Occipital lobe (tissue), 2 donors: ENCODE measurements around the gene YWHAE. TPM values are rescaled to one million over a fixed set of nuclear protein-coding genes. Genes with fewer than 3 reads are reported as not detected.
"Not testable (repeated sequence)": the region's sequence is repeated elsewhere in the genome, so short reads cannot be mapped to it uniquely, and the experiment has no call there.

Source experiments
- DNase-seq: peaks from one replicate; lab custom pipeline; 2025; lab: John Stamatoyannopoulos, UW
- total RNA-seq: library from RNA; depleted of rRNA; stranded (reverse); fragments of >200 nt; gene quantifications from one replicate; pipeline ENCODE4 v1.2.3, GENCODE V29; 2014

Gene YWHAE
- total RNA-seq, result 515 TPM

DNA sequence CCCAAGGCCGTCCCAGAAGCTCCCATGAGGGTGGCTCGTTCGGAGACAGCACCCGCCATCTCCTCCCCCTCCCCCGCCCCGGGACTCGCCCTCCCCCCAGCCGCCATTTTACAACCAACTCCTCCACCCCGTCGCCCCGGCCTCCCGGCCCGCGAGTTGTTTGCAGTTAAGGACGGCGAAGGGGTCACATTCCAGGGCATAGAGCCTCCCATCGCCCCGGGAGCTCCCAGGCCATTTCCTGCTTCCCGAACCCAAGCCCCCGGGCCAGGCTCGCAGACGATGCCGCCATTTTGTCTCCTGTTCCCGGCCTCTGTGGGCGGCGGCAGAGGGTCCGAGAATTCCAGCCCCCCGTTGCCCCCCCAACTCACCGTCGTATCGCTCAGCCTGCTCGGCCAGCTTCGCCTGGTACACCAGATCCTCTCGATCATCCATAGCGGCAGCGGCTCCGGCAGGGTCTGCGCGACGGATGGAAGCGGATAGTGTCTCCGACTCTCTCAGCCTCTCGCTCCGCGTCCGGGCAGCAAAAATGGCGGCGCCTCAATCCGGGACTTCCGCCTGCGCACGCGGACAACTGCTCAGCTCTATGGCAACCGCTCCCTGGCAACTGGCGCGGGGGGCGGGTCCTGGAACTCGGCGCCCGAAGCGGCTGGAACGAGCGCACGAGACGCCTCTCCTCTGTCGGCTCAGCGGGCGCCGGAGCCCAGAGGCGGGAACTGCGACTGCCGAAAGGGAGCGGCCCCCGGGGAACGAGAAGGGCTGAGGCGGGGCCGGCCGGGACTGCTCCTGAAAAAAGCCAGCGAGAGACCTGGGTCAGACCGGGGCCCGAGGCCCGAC lies at the start of gene YWHAE:
YWHAE (minus strand) TSS at position 544 of the 834 bp plus-strand sequence; CDS start at position 432, 112 bp downstream.
- peak; percentile 93 for DNase-seq

DNA sequence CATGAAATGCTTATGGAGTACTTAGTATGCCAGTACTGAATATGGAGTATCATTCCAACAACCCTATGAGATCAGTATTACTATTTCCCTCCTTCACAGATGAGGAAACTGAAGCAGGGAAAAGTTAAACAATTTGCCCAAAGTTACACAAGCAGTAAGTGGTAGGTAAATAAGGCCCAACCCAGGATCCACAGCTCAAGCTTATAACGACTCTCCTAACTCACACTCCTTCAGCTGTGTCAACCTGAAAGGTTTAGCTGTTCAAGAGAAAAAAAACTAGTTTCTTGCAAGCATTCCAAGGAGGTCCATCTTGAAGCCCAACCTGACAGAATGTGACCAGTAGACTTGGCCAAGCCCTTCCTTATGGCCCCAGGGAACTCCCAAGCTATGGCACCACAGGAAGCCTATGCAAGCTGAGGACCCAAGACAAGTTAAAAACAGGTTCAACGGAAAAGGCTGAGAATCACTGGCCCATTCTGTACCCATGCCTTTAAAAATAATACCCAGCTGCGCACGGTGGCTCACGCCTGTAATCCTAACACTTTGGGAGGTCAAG lies 49.5 kb upstream of the YWHAE start:
- DNase-seq, result no peak

DNA sequence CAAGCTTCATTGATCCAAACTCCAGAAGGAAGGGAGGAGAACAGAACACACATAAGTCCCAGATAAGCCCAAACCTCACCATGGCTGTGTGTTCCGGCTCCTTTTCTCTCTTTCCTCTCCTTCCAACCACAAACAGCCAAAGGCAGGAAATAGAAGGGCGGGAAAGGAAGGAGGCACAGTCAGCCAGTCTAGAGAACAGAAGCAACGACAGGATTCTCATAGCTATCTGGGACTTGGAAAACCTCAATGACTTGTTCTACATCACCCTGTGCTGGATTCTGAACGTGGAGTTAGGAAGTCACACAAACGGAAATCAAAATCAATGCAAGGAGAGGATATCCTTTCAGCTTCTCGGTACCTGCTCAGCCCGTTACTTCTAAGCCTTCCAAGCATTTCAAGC lies 47.0 kb upstream of the YWHAE start:
- DNase-seq, result no peak

- no peak for DNase-seq
These were observed 46.2 kb upstream of the YWHAE start for GRCh38 chr17:1446201-1446600.

DNA sequence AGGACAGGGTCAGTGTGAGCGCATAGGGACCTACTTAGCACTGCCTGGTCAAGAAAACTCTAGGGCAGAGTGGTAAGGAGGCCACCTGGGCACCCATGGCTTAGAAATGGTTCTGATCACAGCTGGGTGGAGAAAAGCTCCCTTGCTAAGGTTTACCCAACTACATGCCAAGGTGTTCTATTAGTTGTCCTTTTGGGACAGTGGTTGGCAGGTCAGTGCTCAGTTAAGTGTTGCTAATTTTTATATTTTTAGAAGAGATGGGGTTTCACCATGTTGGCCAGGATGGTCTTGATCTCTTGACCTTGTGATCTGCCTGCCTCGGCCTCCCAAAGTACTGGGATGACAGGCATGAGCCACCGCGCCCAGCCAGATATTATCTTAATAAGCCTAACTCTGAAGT lies 45.7 kb upstream of the YWHAE start:
- not testable (repeated sequence) for DNase-seq

GRCh38 chr17:1442721-1443120 lies 42.7 kb upstream of the YWHAE start:
- not testable (repeated sequence) for DNase-seq

DNA sequence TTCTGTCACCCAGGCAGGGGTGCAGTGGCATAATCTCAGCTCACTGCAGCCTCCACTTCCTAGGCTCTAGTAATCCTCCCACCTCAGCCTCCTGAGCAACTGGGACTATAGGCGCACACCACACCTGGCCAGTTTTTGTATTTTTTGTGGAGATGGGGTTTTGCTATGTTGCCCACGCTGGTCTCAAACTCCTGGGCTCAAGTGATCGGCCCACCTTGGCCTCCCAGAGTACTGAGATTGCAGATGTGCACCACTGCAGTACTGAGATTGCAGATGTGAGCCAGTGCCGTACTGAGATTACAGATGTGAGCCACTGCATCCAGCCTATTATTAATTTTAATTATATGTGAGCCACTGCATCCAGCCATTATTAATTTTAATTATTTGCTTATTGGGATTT lies 42.2 kb upstream of the YWHAE start:
- no peak for DNase-seq

DNA sequence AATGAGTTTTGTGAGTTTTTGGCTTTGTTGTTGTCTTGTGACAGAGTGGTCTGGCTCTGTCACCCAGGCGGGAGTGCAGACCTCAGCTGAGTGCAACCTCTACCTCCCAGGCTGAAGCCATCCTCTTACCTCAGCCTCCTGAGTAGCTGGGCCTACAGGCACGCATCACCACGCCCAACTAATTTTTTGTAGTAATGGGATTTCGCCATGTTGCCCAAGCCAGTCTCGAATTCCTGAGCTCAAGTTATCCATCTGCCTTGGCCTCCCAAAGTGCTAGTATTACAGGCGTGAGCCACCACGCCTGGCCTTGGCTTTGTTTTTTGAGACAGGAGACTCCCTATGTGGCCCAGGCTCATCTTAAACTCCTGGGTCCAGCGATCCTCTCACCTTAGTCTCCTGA lies 40.9 kb upstream of the YWHAE start:
- DNase-seq, result no peak

GRCh38 chr17:1438593-1439083 lies 38.6 kb upstream of the YWHAE start:
- no peak for DNase-seq

DNA sequence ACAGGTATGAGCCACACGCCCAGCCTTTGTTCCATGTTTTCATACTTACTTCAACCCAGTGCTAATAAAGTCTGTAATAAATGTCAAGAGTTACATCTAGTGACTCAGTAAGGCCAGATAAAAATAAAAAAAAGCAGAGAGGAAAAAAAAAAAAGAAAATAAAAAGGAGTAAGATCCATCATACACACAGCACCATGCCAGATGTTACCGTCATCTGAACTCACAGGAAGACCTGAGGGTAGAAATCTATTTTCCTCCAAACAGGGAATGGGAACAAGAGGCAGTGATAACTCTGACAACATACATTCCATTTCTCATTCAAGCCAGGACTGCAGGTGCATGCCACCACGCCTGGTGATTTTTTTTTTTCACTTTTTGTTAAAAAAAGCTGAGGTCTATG lies 35.3 kb upstream of the YWHAE start:
- no peak for DNase-seq

GRCh38 chr17:1434150-1434549 lies 34.1 kb upstream of the YWHAE start:
- DNase-seq, result no peak

GRCh38 chr17:1431631-1432104 lies 31.6 kb upstream of the YWHAE start:
- DNase-seq, result no peak

GRCh38 chr17:1423456-1424135 lies 23.6 kb upstream of the YWHAE start:
- DNase-seq, result no peak

- DNase-seq, result no peak
These were observed 22.9 kb upstream of the YWHAE start for GRCh38 chr17:1422885-1423284.

DNA sequence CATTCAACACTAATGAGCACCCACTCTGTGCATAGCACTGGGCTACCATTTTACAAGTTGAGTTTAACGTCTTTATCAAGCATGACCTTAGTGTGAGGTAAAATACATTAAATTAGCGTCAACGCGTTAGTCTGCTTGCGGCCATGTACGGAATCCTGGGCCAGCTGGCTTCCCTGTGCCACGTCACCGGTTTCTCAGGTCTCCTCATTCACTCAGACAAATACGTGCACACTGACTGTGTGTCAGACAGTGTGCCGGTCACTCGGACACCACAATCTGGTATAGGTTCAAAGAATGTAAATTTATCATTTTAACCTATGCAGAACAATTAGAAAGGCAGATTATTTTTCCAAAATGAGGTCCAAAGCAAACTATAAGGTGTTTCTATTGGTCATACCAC lies 21.4 kb upstream of the YWHAE start:
- no peak for DNase-seq

DNA sequence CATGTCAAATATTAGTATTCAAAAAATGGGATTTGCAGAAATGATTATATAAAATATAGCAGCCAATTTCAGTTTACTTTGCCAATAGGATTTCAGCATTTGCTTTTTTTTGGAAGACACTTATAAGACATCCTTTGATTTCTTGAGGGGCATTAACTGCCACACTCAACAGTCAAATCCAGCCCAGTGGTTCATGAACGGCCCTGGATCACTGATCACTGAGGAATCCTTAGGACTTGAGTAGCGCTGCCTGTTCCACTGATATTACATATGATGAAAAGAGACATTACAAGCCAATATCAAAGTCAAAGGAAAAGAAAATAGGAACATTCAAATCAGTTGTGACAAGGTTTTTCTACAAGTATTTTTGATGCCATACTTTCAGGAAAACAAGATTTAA lies 21.0 kb upstream of the YWHAE start:
- DNase-seq, result no peak

GRCh38 chr17:1420163-1420562 lies 20.1 kb upstream of the YWHAE start:
- no peak for DNase-seq

- DNase-seq, result not testable (repeated sequence)
These were observed 18.5 kb upstream of the YWHAE start for GRCh38 chr17:1418476-1418875.

- DNase-seq, result no peak
These were observed 16.4 kb upstream of the YWHAE start for GRCh38 chr17:1416414-1416813.

DNA sequence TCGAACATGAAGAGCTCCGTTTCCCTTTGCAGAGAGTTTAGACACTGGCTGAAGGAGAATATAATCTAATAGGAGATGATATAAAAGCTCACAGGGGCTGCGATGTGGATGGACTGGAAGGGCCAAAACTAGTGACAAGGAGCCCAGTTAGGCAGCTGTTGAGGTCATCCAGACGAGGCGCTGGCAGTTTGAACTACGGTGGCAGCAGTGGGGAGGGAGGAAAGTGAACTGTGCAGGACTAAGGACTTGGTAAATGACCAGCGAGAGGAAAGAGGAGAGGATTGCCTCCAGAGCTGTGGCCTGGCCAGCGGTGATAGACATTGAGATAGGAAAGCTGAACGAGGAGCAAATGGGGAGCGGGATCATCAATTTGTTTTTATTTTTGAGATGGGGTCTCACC lies 14.6 kb upstream of the YWHAE start:
- DNase-seq, result no peak

- no peak for DNase-seq
These were observed 14.1 kb upstream of the YWHAE start for GRCh38 chr17:1414001-1414574.

DNA sequence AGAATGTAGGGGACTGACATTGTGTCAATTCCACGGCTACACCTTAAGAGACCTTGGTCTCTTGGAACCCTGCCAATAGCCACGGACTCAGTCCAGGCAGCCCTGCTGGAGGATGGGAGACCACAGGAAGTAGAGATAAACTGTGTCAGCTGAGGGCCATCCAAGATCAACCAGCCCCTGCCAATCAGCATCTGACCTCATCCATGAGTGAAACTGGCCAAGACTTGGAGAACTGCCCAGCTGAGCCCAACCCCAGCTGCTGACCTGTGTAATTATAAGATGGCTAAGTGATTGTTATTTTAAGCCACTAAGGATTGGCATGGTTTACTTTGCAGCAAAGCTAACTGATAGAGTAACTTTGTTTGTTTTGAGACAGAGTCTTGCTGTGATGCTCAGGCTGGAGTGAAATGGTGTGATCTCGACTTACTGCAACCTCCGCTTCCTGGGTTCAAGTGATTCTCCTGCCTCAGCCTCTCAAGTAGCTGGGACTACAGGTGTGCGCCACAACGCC lies 13.3 kb upstream of the YWHAE start:
- peak; percentile 16 for DNase-seq
